CD14-positive monocyte (primary cell): ENCODE measurements around the gene LIMS2. TPM values are rescaled to one million over a fixed set of nuclear protein-coding genes. Genes with fewer than 3 reads are reported as not detected.

Source experiments
- DNase-seq, 3 donors: peaks; one replicate each; pipeline ENCODE4 v3.0.0-alpha.2; 2011 to 2022
- H2AFZ ChIP-seq: 2 replicates; pipeline ENCODE4 v1.6.0; 2012; ENCODE audit warnings: mild to moderate bottlenecking, low read depth, low read length, inconsistent platforms; ENCODE audit not compliant: insufficient read depth, poor library complexity, severe bottlenecking
- H3K27ac ChIP-seq, 2 donors: 1 replicate in 1 of 2; 2 replicates in 1 of 2; pipeline ENCODE4 v1.5.1; 2012 to 2013; ENCODE audit warnings: low read length in 2 of 2, control low read depth in 1 of 2, inconsistent platforms in 1 of 2, low read depth in 1 of 2, mild to moderate bottlenecking in 1 of 2
- H3K27me3 ChIP-seq, 2 donors: one replicate each; pipeline versions ENCODE4 v1.6.0 to v1.6.1; 2011 to 2013; ENCODE audit warnings: low read length in 2 of 2; ENCODE audit not compliant: control insufficient read depth in 2 of 2, insufficient read depth in 2 of 2
- H3K36me3 ChIP-seq, 2 donors: replicated peaks in 1 of 2; 1 replicate in 1 of 2; 2 replicates in 1 of 2; pipeline versions ENCODE4 v1.5.1 to v1.6.1; 2012 to 2013; ENCODE audit warnings: low read length in 2 of 2, control low read depth in 1 of 2, inconsistent platforms in 1 of 2, mild to moderate bottlenecking in 1 of 2; ENCODE audit not compliant: insufficient read depth in 2 of 2, control insufficient read depth in 1 of 2
- H3K4me1 ChIP-seq, 2 donors: 1 replicate in 1 of 2; 2 replicates in 1 of 2; pipeline versions ENCODE4 v1.5.1 to v1.6.1; 2012 to 2013; ENCODE audit warnings: low read length in 2 of 2, control low read depth in 1 of 2, inconsistent platforms in 1 of 2, mild to moderate bottlenecking in 1 of 2, moderate library complexity in 1 of 2; ENCODE audit not compliant: insufficient read depth in 2 of 2, control insufficient read depth in 1 of 2
- H3K4me2 ChIP-seq: replicated peaks from 2 replicates; pipeline ENCODE3; 2012; ENCODE audit warnings: low read length, moderate library complexity, mild to moderate bottlenecking; ENCODE audit not compliant: poor library complexity, severe bottlenecking; ENCODE audit errors: extremely low read depth
- H3K4me3 ChIP-seq, 3 experiments: fragments of 200-600 bp in 1 of 3; sonication (generic) in 1 of 3; replicated peaks in 1 of 3; 1 replicate in 2 of 3; 2 replicates in 1 of 3; pipeline ENCODE4 v1.5.1; 2011 to 2013; ENCODE audit warnings: low read length in 3 of 3, mild to moderate bottlenecking in 3 of 3, control low read depth in 2 of 3, low read depth in 2 of 3, inconsistent platforms in 1 of 3, moderate library complexity in 1 of 3
- H3K79me2 ChIP-seq: 2 replicates; pipeline ENCODE4 v1.6.0; 2012; ENCODE audit warnings: mild to moderate bottlenecking, control low read depth, inconsistent platforms, low read length, moderate library complexity; ENCODE audit not compliant: insufficient read depth
- H3K9ac ChIP-seq: 2 replicates; pipeline ENCODE4 v1.6.0; 2017; ENCODE audit warnings: low read length, mild to moderate bottlenecking; ENCODE audit not compliant: insufficient read depth, poor library complexity, severe bottlenecking
- H3K9me3 ChIP-seq, 2 donors: replicated peaks in 1 of 2; 1 replicate in 1 of 2; 2 replicates in 1 of 2; pipeline versions ENCODE4 v1.5.1 to v1.6.1; 2012 to 2013; ENCODE audit warnings: low read length in 2 of 2, control low read depth in 1 of 2; ENCODE audit not compliant: control insufficient read depth in 1 of 2, insufficient read depth in 1 of 2
- H4K20me1 ChIP-seq: 2 replicates; pipeline ENCODE4 v1.6.0; 2012; ENCODE audit warnings: mild to moderate bottlenecking, low read length, control low read depth, moderate library complexity; ENCODE audit not compliant: insufficient read depth
- H3K27ac Mint-ChIP-seq, 7 donors: one replicate each; pipeline ENCODE4 v1.8.0; 2020; ENCODE audit warnings: mild to moderate bottlenecking in 7 of 7, mixed read lengths in 7 of 7, moderate library complexity in 6 of 7, inconsistent platforms in 2 of 7
- H3K27me3 Mint-ChIP-seq, 3 donors: one replicate each; pipeline ENCODE4 v1.8.0; 2021 to 2022; ENCODE audit warnings: low read depth in 3 of 3, mild to moderate bottlenecking in 3 of 3, mixed read lengths in 3 of 3, moderate library complexity in 3 of 3, inconsistent platforms in 1 of 3
- H3K36me3 Mint-ChIP-seq, 2 donors: one replicate each; pipeline ENCODE4 v1.8.0; 2020; ENCODE audit warnings: mixed read lengths in 2 of 2, inconsistent platforms in 1 of 2, mild to moderate bottlenecking in 1 of 2
- H3K4me1 Mint-ChIP-seq: one replicate; pipeline ENCODE4 v1.8.0; 2020; ENCODE audit warnings: mild to moderate bottlenecking, mixed read lengths
- H3K4me3 Mint-ChIP-seq, 2 donors: one replicate each; pipeline ENCODE4 v1.8.0; 2020; ENCODE audit warnings: mild to moderate bottlenecking in 2 of 2, mixed read lengths in 2 of 2, moderate library complexity in 1 of 2
- H3K9me3 Mint-ChIP-seq, 7 donors: one replicate each; pipeline ENCODE4 v1.8.0; 2020 to 2022; ENCODE audit warnings: mixed read lengths in 7 of 7, mild to moderate bottlenecking in 6 of 7, moderate library complexity in 6 of 7, inconsistent platforms in 2 of 7
- WGBS: methylation state at CpG from one replicate; pipeline ENCODE4 v1.1.5; 2013; ENCODE audit warnings: missing lambda C conversion rate; ENCODE audit not compliant: insufficient coverage; 5-methylcytosine and 5-hydroxymethylcytosine counted together
- intact Hi-C, 2 donors: fragments of 100-400 bp; cut with micrococcal nuclease; formaldehyde crosslinking; loops; one replicate each; pipeline versions ENCODE4 v1.15.0 to v1.15.1; 2023
- polyA plus RNA-seq, 3 donors: library from polyadenylated mRNA; depleted of rRNA in 1 of 3; unstranded in 2 of 3; stranded (reverse) in 1 of 3; fragments of 300-500 nt in 2 of 3; fragments of >200 nt in 1 of 3; fragmentation: Illumina TruSeq in 2 of 3; gene quantifications; 1 replicate in 2 of 3; 2 replicates in 1 of 3; pipeline ENCODE4 v1.2.3, GENCODE V29; 2012 to 2021
- TF ChIP-seq, protein P1 (sequence below): fragments of 200-600 bp; IDR thresholded peaks from one replicate; pipeline ENCODE4 v1.8.0; 2022; ENCODE audit warnings: antibody characterized with exemption, mild to moderate bottlenecking

LIMS2 gene
- polyA plus RNA-seq, 3 donors: 0.13 to 1.3 (median 0.23) TPM

DNA sequence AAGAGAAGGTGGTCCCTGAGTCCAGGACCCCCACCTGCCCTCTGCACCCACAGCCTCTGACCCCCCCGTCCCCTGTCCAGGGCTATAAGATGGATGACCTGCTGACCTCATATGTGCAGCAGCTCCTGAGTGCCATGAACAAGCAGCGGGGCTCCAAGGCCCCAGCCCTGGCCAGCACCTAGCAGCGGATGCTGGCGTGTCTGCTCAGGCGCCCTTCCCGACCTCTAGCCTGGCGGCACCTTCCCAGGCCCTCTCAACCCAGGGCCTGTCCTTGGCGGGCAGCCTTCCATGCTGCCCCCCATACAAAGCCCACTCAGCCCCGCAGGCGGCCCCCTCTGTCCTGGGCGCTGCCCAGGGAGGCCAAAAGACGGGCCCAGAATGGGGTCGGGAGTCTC is 38.1 kb downstream of the LIMS2 start:
- Mint-ChIP-seq H3K36me3 (peaks cover 2 to 10% of the 10 kb centered on the region in 2 donors), H3K27ac (peak overlapping the region in 2 of 7 donors; percentile 14 to 26), H3K27me3 (peaks cover 0 to 1% (median 0%) of the 10 kb centered on the region in 3 donors), H3K9me3 (no peaks in the 10 kb centered on the region), H3K4me1 (peaks cover 59% of the 10 kb centered on the region), H3K4me3 (no peak overlapping the region)
- H3K36me3 ChIP-seq: no peaks in the 10 kb centered on the region
- TF ChIP-seq, protein P1, sequence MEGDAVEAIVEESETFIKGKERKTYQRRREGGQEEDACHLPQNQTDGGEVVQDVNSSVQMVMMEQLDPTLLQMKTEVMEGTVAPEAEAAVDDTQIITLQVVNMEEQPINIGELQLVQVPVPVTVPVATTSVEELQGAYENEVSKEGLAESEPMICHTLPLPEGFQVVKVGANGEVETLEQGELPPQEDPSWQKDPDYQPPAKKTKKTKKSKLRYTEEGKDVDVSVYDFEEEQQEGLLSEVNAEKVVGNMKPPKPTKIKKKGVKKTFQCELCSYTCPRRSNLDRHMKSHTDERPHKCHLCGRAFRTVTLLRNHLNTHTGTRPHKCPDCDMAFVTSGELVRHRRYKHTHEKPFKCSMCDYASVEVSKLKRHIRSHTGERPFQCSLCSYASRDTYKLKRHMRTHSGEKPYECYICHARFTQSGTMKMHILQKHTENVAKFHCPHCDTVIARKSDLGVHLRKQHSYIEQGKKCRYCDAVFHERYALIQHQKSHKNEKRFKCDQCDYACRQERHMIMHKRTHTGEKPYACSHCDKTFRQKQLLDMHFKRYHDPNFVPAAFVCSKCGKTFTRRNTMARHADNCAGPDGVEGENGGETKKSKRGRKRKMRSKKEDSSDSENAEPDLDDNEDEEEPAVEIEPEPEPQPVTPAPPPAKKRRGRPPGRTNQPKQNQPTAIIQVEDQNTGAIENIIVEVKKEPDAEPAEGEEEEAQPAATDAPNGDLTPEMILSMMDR: no peak
- intact Hi-C loops: no loop called here
- H3K4me2 ChIP-seq: peak overlapping the region; percentile 59
- 99% methylated on average over 6 of the region's 13 CpGs for WGBS
- peak overlapping the region; percentile 68 for H2AFZ ChIP-seq
- H3K79me2 ChIP-seq: no peaks in the 10 kb centered on the region
- H3K27ac ChIP-seq: peak overlapping the region; percentile 49 to 70
- H3K4me3 ChIP-seq: peak overlapping the region in 1 of 3 experiments; percentile 52
- H3K9ac ChIP-seq: peak overlapping the region; percentile 18
- DNase-seq: no peak
- H3K9me3 ChIP-seq: no peaks in the 10 kb centered on the region
- H3K27me3 ChIP-seq: no peaks in the 10 kb centered on the region
- H4K20me1 ChIP-seq: no peaks in the 10 kb centered on the region
- H3K4me1 ChIP-seq: peaks cover 55 to 81% of the 10 kb centered on the region in 2 donors

DNA sequence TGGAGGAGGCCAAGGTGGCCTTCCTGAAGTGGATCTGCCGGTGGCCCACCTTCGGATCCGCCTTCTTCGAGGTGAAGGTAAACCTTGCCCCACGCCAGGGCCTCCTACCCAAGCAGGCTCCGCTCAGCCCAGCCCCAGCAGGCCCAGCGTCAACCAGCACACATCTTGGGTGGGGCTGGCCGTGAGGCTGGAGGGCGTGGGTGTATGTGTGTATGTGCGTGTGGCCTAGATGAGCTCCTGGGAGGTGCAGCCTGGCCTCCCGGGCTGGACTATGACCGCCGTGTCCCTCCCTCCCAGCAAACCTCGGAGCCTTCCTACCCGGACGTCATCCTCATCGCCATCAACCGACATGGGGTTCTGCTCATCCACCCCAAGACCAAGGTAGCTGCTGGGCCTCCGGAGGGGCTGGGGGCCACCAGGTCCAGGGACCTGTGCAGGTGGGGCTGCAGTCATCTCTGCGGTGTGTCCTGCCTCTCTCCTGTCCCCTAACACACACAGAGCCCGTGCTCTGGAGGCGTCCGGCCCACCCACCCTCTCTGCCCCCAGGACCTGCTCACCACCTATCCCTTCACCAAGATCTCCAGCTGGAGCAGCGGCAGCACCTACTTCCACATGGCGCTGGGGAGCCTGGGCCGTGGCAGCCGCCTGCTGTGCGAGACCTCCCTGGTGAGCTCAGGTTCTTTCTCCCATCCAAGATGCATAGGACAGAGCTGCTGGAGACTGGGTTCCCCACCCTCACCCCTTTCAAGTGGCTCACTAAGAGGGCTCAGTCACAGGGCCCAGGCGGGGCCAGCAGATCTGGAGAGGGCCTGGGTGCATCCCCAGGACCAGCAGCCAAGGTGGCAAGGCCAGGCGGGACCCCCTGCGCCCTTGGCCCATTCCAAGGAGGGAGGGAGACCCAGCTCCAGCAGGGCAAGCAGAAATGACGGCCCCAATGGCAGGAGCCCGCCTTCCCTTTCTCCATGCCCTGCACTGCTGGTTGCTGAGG is 38.8 kb downstream of the LIMS2 start:
- intact Hi-C loops: no loop called here
- H3K4me1 Mint-ChIP-seq: peaks cover 58% of the 10 kb centered on the region

More for the DNA sequence above, 38.8 kb downstream of the LIMS2 start:
- TF ChIP-seq, protein P1: no peak
- H3K4me1 ChIP-seq: peaks cover 55 to 81% of the 10 kb centered on the region in 2 donors
- DNase-seq: no peak
- Mint-ChIP-seq H3K4me3 (no peak overlapping the region), H3K36me3 (peaks cover 2 to 10% of the 10 kb centered on the region in 2 donors), H3K9me3 (no peaks in the 10 kb centered on the region), H3K27ac (peak overlapping the region in 2 of 7 donors; percentile 14 to 60), H3K27me3 (peaks cover 0 to 1% (median 0%) of the 10 kb centered on the region in 3 donors)
- H2AFZ ChIP-seq: no peak overlapping the region
- no peaks in the 10 kb centered on the region for H3K27me3 ChIP-seq
- no peaks in the 10 kb centered on the region for H3K9me3 ChIP-seq
- WGBS: 97% methylated on average over 28 of the region's 33 CpGs
- H3K79me2 ChIP-seq: no peaks in the 10 kb centered on the region
- peak overlapping the region; percentile 18 for H3K9ac ChIP-seq
- H3K4me2 ChIP-seq: peak overlapping the region; percentile 59
- no peak overlapping the region for H3K4me3 ChIP-seq
- peak overlapping the region in 1 of 2 donors; percentile 70 for H3K27ac ChIP-seq
- no peaks in the 10 kb centered on the region for H3K36me3 ChIP-seq
- H4K20me1 ChIP-seq: no peaks in the 10 kb centered on the region
